Psoas muscle (tissue), 8 donors: ENCODE results near the gene PKHD1. TPM values are rescaled to one million over a fixed set of nuclear protein-coding genes. Genes with fewer than 3 reads are reported as not detected.

ENCODE experiments used
- ATAC-seq, 4 donors: fragments of 200-7000 bp; cut with Tn5 transposase; one replicate each; pipeline ENCODE4 v1.9.1; 2020; ENCODE audit warnings: moderate library complexity in 3 of 4, mild to moderate bottlenecking in 2 of 4
- DNase-seq, 2 donors: peaks; one replicate each; pipeline ENCODE4 v3.0.0-alpha.2; 2020
- H3K27ac ChIP-seq: fragments of 200-600 bp; one replicate; pipeline ENCODE4 v1.8.0; 2022
- H3K27me3 ChIP-seq, 3 donors: fragments of 200-600 bp in 1 of 3; one replicate each; pipeline versions ENCODE4 v1.6.1 to v1.8.0; 2013 to 2022; ENCODE audit warnings: low read length in 2 of 3, mild to moderate bottlenecking in 2 of 3, moderate library complexity in 1 of 3; ENCODE audit not compliant: insufficient read depth in 3 of 3
- H3K36me3 ChIP-seq, 2 donors: fragments of 200-600 bp in 1 of 2; one replicate each; pipeline versions ENCODE4 v1.6.1 to v1.8.0; 2013 to 2022; ENCODE audit warnings: low read depth in 1 of 2, mild to moderate bottlenecking in 1 of 2, moderate library complexity in 1 of 2; ENCODE audit not compliant: insufficient read depth in 1 of 2
- H3K4me1 ChIP-seq: fragments of 200-600 bp; one replicate; pipeline ENCODE4 v1.8.0; 2022
- H3K4me3 ChIP-seq: fragments of 200-600 bp; one replicate; pipeline ENCODE4 v1.8.0; 2022; ENCODE audit warnings: mild to moderate bottlenecking
- H3K9me3 ChIP-seq: fragments of 200-600 bp; one replicate; pipeline ENCODE4 v1.8.0; 2022
- CTCF ChIP-seq: fragments of 200-600 bp; IDR thresholded peaks from one replicate; pipeline ENCODE4 v1.8.0; 2022; ENCODE audit warnings: antibody characterized with exemption
- WGBS, 3 donors: extraction: QIAGEN DNeasy Blood & Tissue Kit; methylation state at CpG; one replicate each; pipeline versions ENCODE4 v1.1.6 to v1.1.7; 2013; 5-methylcytosine and 5-hydroxymethylcytosine counted together
- intact Hi-C, 2 donors: fragments of 100-400 bp; cut with DNase I; formaldehyde crosslinking; loops; one replicate each; pipeline versions ENCODE4 v1.11.0 to v1.14.2; 2022
- polyA plus RNA-seq, 3 donors: library from polyadenylated mRNA; stranded (reverse); fragments of 200-250 nt; gene quantifications; one replicate each; pipeline ENCODE4 v1.2.3, GENCODE V29; 2013
- total RNA-seq, 4 donors: library from RNA; stranded (reverse); fragmentation: NEBNext Ultra II Directional in 2 of 4; extraction: Animal tissue kit (Norgen Biotek cat#: 25700) in 2 of 4; gene quantifications; one replicate each; pipeline versions ENCODE4 v1.2.1 to v1.2.4, GENCODE V29; 2021 to 2023
- donor health status: healthy with polysubstance abuse.
- donor health status: DM: no; HTN: no; CAD: no; lungs with moderate emphysema.
- donor health status: Bipolar disorder and iron deficiency.
- donor health status: healthy.
- donor health status: DM: yes; HTN: yes; CAD: no.
- donor health status: DM: no; HTN: no; CAD: no.
- donor health status: DM: no; HTN: no; CAD: no.
- donor health status: DM: yes; HTN: yes; CAD: no.

PKHD1 gene
- total and polyA plus RNA-seq, 7 donors: under 0.01 to 0.11 (median 0.02) TPM; not detected in 2

DNA sequence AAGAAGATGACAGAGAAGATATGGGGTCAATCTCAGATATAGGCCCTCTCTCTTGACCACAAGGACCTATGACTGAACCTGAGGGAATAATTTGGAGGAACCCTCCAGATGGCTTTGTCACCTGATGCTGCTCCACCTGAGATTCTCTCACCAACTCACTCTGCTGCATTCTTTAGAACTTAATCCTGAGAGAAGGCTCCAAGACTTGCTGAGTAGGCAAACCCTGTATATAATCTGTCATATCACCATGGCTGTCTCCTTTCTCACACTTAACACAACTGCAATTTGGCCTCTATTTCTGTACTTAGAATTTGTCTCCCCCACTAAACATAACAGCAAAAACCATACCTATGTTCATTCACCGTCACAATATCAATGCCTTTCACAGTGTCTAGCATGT is 172.3 kb downstream of the PKHD1 start:
- intact Hi-C loops: no loop called here
- WGBS, 3 donors: 88 to 97% (median 95%) methylated on average over 1 of the region's 1 CpG

DNA sequence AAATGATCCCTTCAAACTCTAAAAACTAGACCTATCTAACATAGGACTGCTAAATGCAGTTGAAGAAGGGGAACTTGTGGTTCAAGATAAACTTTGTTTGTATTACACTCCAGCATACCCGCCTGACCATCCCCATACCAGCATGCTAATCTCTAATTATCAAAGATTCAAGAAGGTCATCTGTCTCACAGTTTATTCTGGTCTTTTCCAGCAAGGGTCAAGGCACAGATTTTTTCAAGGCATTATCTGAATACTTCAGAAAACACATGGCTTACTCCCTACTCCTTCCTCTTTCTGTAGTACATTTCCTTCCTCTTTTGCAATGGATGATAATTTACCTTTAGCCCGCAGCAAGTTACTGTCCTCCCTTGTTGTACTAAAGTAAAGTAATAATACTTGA is 174.1 kb downstream of the PKHD1 start:
- intact Hi-C loops: no loop called here
- no peak for ATAC-seq
- Histone ChIP-seq H3K27me3 (no peaks in the 10 kb centered on the region), H3K4me3 (no peak overlapping the region), H3K27ac (no peak overlapping the region), H3K36me3 (no peaks in the 10 kb centered on the region), H3K4me1 (no peaks in the 10 kb centered on the region), H3K9me3 (no peaks in the 10 kb centered on the region)
- DNase-seq: no peak
- 73 to 79% (median 73%) methylated on average over 2 of the region's 2 CpGs for WGBS, 3 donors
- no peak for TF ChIP-seq CTCF

More for the DNA sequence above, 172.3 kb downstream of the PKHD1 start:
- Histone ChIP-seq H3K27ac (no peak overlapping the region), H3K9me3 (peaks cover 6% of the 10 kb centered on the region), H3K27me3 (no peaks in the 10 kb centered on the region), H3K4me3 (no peak overlapping the region), H3K4me1 (no peaks in the 10 kb centered on the region), H3K36me3 (no peaks in the 10 kb centered on the region)
- ATAC-seq (no peak), DNase-seq (no peak)
- TF ChIP-seq CTCF: no peak

- H3K27me3 ChIP-seq: no peaks in the 10 kb centered on the region
- intact Hi-C loops: no loop called here
- H3K36me3 ChIP-seq: no peaks in the 10 kb centered on the region
- 58 to 75% (median 61%) methylated on average over 2 of the region's 2 CpGs for WGBS, 3 donors
- TF ChIP-seq CTCF: no peak
- H3K4me1 ChIP-seq: no peaks in the 10 kb centered on the region
- DNase-seq (no peak), ATAC-seq (no peak)
- no peak overlapping the region for H3K27ac ChIP-seq
- H3K9me3 ChIP-seq: no peaks in the 10 kb centered on the region
- H3K4me3 ChIP-seq: no peak overlapping the region
These were observed 176.6 kb downstream of the PKHD1 start for GRCh38 chr6:51910851-51911250.

DNA sequence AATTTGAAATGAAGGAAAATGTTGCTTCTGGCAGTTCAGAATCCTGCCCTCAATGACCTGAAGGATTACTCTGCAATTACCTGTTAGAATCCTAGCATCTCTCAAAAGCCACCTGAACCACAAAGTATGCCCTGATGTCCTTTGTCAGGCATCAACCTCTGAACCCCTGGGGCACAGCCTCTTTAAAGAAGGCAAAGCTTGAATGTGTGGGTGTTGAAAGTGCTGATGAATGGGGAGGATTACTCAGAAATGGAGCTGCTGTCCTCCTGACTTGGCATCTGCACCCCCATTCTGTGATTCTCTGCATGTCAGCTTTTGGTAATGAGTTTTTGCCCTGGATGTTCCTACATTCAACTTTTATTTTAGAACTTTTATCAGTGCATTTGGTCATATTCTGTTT is 179.2 kb downstream of the PKHD1 start:
- no peak for DNase-seq
- intact Hi-C loops: no loop called here

More for the DNA sequence above, 179.2 kb downstream of the PKHD1 start:
- TF ChIP-seq CTCF: no peak
- H3K36me3 ChIP-seq: no peaks in the 10 kb centered on the region
- no peaks in the 10 kb centered on the region for H3K9me3 ChIP-seq
- H3K4me1 ChIP-seq: no peaks in the 10 kb centered on the region
- no peaks in the 10 kb centered on the region for H3K27me3 ChIP-seq
- no peak overlapping the region for H3K27ac ChIP-seq
- H3K4me3 ChIP-seq: no peak overlapping the region
- no peak for ATAC-seq
